OCI-LY7 (cell line): Measurements from ENCODE around the gene LINGO3. TPM values are rescaled to one million over a fixed set of nuclear protein-coding genes. Genes with fewer than 3 reads are reported as not detected.
A peak's percentile ranks its signal among the peaks of the same experiment; 100 is the strongest.

Source experiments
- BruUV-seq: library from RNA; stranded (reverse); fragments of 400-500 nt; replicated peaks from 2 replicates; lab custom pipeline; 2021; lab: Mats Ljungman, UMichigan
- CTCF ChIA-PET: fragments of 300-600 bp; sonication (Branson Sonifier 250); formaldehyde crosslinking; loops from one replicate; lab custom pipeline; 2022; ENCODE audit warnings: antibody characterized with exemption; ENCODE audit not compliant: unreplicated experiment; lab: Charles Lee
- POLR2A ChIA-PET: fragments of 300-600 bp; sonication (Branson Sonifier 250); formaldehyde crosslinking; loops from one replicate; lab custom pipeline; 2022; ENCODE audit warnings: antibody characterized with exemption; lab: Charles Lee
- DNase-seq: peaks from one replicate; pipeline ENCODE4 v3.0.0-alpha.2; 2015; ENCODE audit warnings: low spot score
- H2AFZ ChIP-seq: fragments of 200-600 bp; sonication (generic), shearing (Covaris generic); 2 replicates; pipeline ENCODE4 v1.6.1; 2014; ENCODE audit warnings: mild to moderate bottlenecking, antibody characterized with exemption, low read length, moderate library complexity
- H3K27ac ChIP-seq: fragments of 200-600 bp; sonication (generic); 2 replicates; pipeline ENCODE4 v1.5.1; 2014; ENCODE audit warnings: mixed run types, low read depth, mild to moderate bottlenecking, moderate library complexity, low read length, inconsistent platforms; ENCODE audit not compliant: poor library complexity, severe bottlenecking
- H3K36me3 ChIP-seq: fragments of 200-600 bp; sonication (generic); 2 replicates; pipeline ENCODE4 v1.6.1; 2014; ENCODE audit warnings: mild to moderate bottlenecking, antibody characterized with exemption, low read length, moderate library complexity, mixed read lengths; ENCODE audit not compliant: insufficient read depth
- H3K4me1 ChIP-seq: fragments of 200-600 bp; sonication (generic); 2 replicates; pipeline ENCODE4 v1.5.1; 2014; ENCODE audit warnings: mild to moderate bottlenecking, low read length; ENCODE audit not compliant: insufficient read depth, poor library complexity, severe bottlenecking
- H3K4me2 ChIP-seq: fragments of 200-600 bp; sonication (generic); 2 replicates; pipeline ENCODE4 v1.6.1; 2014; ENCODE audit warnings: mild to moderate bottlenecking, low read length
- H3K4me3 ChIP-seq: fragments of 200-600 bp; sonication (generic); 2 replicates; pipeline ENCODE4 v1.5.1; 2014; ENCODE audit warnings: mild to moderate bottlenecking, low read depth, low read length; ENCODE audit not compliant: poor library complexity, severe bottlenecking
- H3K79me2 ChIP-seq: fragments of 200-600 bp; sonication (generic); 2 replicates; pipeline ENCODE4 v1.6.1; 2016; ENCODE audit warnings: low read depth, mild to moderate bottlenecking, low read length, moderate library complexity, mixed read lengths; ENCODE audit not compliant: insufficient read depth
- H3K9me2 ChIP-seq: fragments of 200-600 bp; sonication (generic); 2 replicates; pipeline ENCODE4 v1.6.1; 2016; ENCODE audit warnings: mild to moderate bottlenecking, low read length, mixed read lengths; ENCODE audit not compliant: insufficient read depth
- H3K9me3 ChIP-seq: fragments of 200-600 bp; sonication (generic); 2 replicates; pipeline ENCODE4 v1.6.1; 2014; ENCODE audit warnings: mild to moderate bottlenecking, mixed run types, low read length, mixed read lengths
- H4K20me1 ChIP-seq: fragments of 200-600 bp; sonication (generic); 2 replicates; pipeline ENCODE4 v1.6.1; 2014; ENCODE audit warnings: mild to moderate bottlenecking, antibody characterized with exemption, low read length, moderate library complexity, mixed read lengths; ENCODE audit not compliant: insufficient read depth
- EZH2phosphoT487 ChIP-seq: fragments of 200-600 bp; sonication (generic); IDR thresholded peaks from 2 replicates; pipeline ENCODE4 v1.6.1; 2018; ENCODE audit warnings: low read depth, borderline replicate concordance, mild to moderate bottlenecking, mixed run types, antibody characterized with exemption, low read length, moderate library complexity, mixed read lengths
- intact Hi-C: fragments of 100-400 bp; cut with micrococcal nuclease; formaldehyde crosslinking; loops from one replicate; pipeline ENCODE4 v1.10.0; 2022; ENCODE audit not compliant: unreplicated experiment
- total RNA-seq, 2 experiments: library from RNA; depleted of rRNA in 1 of 2; stranded (reverse); fragments of >200 nt in 1 of 2; shearing (Covaris generic) in 1 of 2; gene quantifications; 2 replicates each; pipeline ENCODE4 v1.2.3, GENCODE V29; 2014 to 2022
- TF ChIP-seq, protein P1 (sequence below): fragments of 200-600 bp; sonication (generic); conservative IDR thresholded peaks from 2 replicates; pipeline ENCODE4 v1.5.1; 2014; ENCODE audit warnings: mild to moderate bottlenecking, antibody characterized with exemption, low read length, moderate library complexity, mixed read lengths

The LINGO3 gene
- total RNA-seq, 2 experiments from 2014 or later = 0.13 to 0.38 TPM

DNA sequence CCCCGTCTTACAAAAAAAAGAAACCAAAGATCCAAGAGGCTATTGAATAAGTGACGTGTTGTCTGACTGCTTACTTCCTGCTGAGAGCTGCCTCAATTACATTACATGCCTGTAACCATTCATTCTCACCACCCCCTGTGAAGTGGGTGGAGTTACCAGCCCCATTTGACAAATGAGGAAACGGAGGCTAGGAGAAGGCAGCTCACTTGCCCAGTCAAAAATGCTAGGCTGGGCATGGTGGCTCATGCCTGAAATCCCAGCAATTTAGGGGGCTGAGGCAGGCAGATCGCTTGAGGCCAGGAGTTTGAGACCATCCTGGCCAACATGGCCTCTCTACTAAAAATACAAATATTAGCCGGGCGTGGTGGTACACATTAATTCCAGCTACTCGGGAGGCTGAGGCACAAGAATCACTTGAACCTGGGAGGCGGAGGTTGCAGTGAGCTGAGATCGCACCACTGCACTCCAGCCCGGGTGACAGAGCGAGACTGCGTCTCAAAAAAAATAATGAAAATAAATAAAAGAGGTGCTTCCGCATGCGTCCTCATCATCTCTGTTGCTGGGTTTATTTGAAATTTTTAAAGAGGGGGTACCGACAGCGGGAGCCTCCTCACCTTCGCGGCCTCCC is 19.9 kb upstream of the LINGO3 start:
- TSS peak; percentile 93 for BruUV-seq
- ChIA-PET CTCF (interaction anchor here (0.8 kb wide), 1 partner anchor 170 kb away, joined by 4 read pairs; no protein-coding TSS in a partner anchor), POLR2A (interaction anchor here (0.7 to 1.1 kb wide), 3 partner anchors 9 to 66 kb away, joined by 3 to 7 read pairs (median 3); no protein-coding TSS in a partner anchor)
- Histone ChIP-seq H3K4me3 (peak overlapping the region; percentile 89), H4K20me1 (no peaks in the 10 kb centered on the region; the same call in 1 of the 2 replicates), H3K4me2 (peak overlapping the region; percentile 87), H3K9me3 (no peaks in the 10 kb centered on the region), H3K27ac (peak overlapping the region; percentile 70), H3K36me3 (peaks cover 40% of the 10 kb centered on the region), H3K9me2 (no peaks in the 10 kb centered on the region), H3K79me2 (peaks cover 66% of the 10 kb centered on the region), H2AFZ (no peak overlapping the region), H3K4me1 (peaks cover 59% of the 10 kb centered on the region)
- intact Hi-C loops = loop anchor here (2.0 kb wide), 2 partner anchors 55 to 63 kb away; no protein-coding TSS in a partner anchor
- TF ChIP-seq, protein P1, sequence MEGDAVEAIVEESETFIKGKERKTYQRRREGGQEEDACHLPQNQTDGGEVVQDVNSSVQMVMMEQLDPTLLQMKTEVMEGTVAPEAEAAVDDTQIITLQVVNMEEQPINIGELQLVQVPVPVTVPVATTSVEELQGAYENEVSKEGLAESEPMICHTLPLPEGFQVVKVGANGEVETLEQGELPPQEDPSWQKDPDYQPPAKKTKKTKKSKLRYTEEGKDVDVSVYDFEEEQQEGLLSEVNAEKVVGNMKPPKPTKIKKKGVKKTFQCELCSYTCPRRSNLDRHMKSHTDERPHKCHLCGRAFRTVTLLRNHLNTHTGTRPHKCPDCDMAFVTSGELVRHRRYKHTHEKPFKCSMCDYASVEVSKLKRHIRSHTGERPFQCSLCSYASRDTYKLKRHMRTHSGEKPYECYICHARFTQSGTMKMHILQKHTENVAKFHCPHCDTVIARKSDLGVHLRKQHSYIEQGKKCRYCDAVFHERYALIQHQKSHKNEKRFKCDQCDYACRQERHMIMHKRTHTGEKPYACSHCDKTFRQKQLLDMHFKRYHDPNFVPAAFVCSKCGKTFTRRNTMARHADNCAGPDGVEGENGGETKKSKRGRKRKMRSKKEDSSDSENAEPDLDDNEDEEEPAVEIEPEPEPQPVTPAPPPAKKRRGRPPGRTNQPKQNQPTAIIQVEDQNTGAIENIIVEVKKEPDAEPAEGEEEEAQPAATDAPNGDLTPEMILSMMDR = no peak
- TF ChIP-seq EZH2phosphoT487 = no peak
- DNase-seq = peak; percentile 89

DNA sequence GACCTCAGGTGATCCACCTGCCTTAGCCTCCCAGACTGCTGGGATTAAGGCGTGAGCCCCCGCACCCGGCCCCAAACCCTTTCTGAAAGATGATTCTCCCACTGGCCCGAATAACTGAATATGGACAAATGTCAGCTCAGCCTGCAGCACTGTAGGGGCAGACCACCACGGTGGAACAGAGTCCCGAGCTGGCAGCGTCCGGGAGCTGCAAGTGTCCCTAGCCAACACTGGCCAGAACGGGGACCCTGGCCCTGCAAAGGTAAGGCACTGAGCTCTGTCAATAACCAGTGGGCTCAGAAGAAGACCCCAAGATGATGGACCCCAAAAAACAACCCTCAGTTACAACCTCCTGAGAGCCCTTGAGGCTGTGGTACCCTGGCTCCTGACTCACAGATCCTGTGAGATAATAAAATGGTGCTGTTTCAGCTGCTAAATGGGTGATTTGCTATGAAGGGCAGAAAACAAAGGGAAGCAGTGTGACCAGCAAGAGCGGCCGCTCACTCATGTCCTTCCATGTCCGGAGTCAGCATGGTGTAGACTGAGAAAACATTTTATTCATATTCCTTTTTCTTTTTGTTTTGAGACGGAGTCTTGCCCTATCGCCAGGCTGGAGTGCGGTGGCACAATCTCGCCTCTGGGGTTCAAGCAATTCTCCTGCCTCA is 18.9 kb upstream of the LINGO3 start:
- intact Hi-C loops = no loop called here
- peak overlapping the region; percentile 89 for H3K4me3 ChIP-seq
- no peak overlapping the region for H2AFZ ChIP-seq
- H3K4me1 ChIP-seq = peaks cover 48% of the 10 kb centered on the region
- H3K27ac ChIP-seq = no peak overlapping the region
- peaks cover 65% of the 10 kb centered on the region for H3K79me2 ChIP-seq
- no peaks in the 10 kb centered on the region for H3K9me2 ChIP-seq
- no peaks in the 10 kb centered on the region; the same call in 1 of the 2 replicates for H4K20me1 ChIP-seq
- POLR2A ChIA-PET = interaction anchor here (1.1 kb wide), 1 partner anchor 8 kb away, joined by 3 read pairs; no protein-coding TSS in a partner anchor
- TF ChIP-seq, protein P1 = no peak
- TF ChIP-seq EZH2phosphoT487 = no peak
- no peaks in the 10 kb centered on the region for H3K9me3 ChIP-seq
- peaks cover 48% of the 10 kb centered on the region for H3K36me3 ChIP-seq
- CTCF ChIA-PET = interaction anchor here (0.6 kb wide), 1 partner anchor 169 kb away, joined by 3 read pairs; no protein-coding TSS in a partner anchor
- no peak for DNase-seq
- H3K4me2 ChIP-seq = peak overlapping the region; percentile 87
- BruUV-seq = no TSS peak
